HG02571 (cell line): Measurements from ENCODE around the gene LAMB1.
"Not testable (repeated sequence)": the region's sequence is repeated elsewhere in the genome, so short reads cannot be mapped to it uniquely, and the experiment has no call there.

Experiments used
- ATAC-seq: cut with Tn5 transposase; IDR thresholded peaks from one replicate; pipeline ENCODE4 v1.9.1; 2021; ENCODE audit warnings: mild to moderate bottlenecking, moderate library complexity; ENCODE audit not compliant: unreplicated experiment

Gene LAMB1

GRCh38 chr7:108002726-108003598 lies at the start of gene LAMB1:
TSS of gene LAMB1 (minus strand) at chr7:108003161. CDS start at chr7:108002885, 276 bp downstream.
- ATAC-seq: no peak

DNA sequence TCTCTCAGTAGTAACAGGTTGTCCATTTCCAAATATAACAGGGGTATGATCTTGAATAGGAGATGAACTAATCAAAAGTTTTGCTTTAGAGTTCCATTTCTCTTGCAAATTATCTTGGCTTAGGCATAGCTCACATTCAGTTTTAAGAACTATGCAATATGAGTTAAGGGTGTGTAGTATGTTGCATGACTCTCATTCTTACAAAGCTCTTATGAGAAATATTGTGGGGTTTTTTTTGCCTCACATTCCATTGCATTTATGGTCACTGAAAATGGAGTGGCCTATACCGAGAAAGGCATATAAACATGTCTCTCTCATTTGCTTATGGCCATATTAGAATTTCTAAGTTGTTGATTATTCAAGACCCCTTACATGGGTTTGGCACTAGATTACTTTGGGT lies 48.5 kb upstream of the LAMB1 start:
- ATAC-seq: no peak

GRCh38 chr7:108049962-108050361 lies 47.0 kb upstream of the LAMB1 start:
- ATAC-seq: no peak

GRCh38 chr7:108048422-108048821 lies 45.5 kb upstream of the LAMB1 start:
- ATAC-seq: no peak

DNA sequence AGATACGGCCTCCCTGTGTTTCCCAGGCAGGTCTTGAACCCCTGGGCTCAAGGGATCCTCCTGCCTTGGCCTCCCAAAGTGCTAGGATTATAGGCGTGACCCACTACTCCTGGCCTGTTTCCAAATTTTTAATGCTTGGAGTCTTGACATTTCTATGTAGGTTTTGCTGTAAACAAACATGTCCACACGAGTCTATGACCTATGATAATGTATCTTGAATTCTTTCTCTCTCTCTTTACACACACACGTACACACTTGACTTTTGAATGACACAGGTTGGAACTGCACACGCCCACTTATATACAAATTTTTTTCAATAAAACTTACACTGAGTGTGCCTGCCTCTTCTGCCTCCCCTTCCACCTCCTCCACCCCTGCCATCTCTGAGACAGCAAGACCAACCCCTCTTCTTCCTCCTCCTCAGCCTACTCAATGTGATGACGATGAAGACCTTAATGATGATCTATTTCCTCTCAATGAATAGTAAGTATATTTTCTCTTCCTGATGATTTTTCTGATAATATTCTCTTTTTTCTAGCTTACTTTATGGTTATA lies 44.1 kb upstream of the LAMB1 start:
- ATAC-seq: no peak

DNA sequence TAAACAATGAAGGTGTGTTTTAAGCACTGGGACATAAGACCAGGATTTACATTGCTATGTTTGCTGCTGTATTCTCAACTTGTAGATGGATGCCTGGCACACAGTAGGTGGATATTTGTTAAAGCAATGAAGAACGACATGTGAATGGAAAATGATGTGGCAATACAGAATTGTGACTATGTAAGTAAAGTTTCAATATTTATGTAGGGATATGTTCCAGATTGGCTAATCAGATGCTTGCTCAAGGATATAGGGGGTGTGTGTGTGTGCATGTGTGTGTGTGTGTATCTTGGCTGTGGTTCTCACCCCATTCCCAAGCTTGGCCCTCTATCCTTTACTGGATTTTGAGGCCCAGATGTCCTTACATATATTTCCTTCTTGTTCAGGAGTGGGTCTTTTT lies 42.7 kb upstream of the LAMB1 start:
- no peak for ATAC-seq

DNA sequence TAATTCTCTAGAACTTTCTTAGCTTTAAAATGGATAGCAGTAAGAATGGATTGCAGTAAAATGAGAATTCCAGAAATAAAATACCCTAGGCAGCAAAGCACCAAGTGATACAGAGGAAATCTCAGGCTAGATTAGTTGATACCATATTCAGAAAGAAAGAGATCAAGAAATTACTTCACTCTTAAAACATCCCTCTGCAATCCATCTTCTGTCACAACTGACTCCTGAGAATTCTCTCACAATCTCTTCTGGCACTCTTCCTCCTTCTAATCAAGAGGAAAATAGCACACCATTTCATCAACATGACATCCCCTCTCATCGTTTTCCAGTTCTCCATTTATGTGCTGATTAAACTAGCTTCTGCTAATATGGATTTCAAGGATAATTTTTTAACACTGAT lies 42.2 kb upstream of the LAMB1 start:
- ATAC-seq: no peak

DNA sequence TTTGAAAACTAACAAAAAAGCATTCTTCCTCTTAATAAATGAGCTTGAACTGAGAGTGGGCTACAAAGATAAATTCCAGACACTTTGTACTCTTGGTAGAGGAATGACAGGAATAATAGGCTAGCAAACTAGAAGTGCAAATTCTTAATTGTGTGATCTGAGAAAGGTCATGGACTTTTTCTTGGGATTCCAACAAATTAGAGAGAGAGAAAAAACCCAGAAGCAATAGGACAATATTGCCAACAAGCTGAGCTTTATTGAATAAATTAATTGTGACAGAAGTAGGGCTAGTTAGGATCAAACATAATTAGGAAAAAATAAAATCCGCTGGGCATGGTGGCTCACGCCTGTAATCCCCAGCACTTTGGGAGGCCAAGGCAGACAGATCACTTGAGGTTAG lies 41.4 kb upstream of the LAMB1 start:
- ATAC-seq: no peak

GRCh38 chr7:108038986-108039385 lies 36.0 kb upstream of the LAMB1 start:
- no peak for ATAC-seq

- no peak for ATAC-seq
These were observed 34.8 kb upstream of the LAMB1 start for GRCh38 chr7:108037741-108038140.

DNA sequence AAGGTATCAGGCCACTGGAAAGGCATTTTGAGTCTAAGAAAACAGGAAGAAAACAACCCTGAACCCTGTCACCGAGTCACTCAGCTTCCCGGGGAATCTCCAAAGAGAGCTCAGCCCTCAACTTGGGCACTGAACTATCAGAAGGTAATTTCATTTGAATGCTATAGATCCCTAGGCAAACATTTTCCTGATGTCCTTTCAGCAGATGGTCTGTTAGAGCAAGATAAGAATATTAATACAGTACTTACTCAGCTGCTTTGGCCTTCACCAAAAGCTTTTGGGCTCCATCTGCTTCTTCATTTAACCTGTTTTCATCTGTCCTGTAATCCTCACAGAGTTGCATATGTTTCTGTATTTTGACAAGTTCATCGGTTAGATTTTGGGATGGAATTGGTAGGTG lies 34.2 kb upstream of the LAMB1 start:
- ATAC-seq: no peak

DNA sequence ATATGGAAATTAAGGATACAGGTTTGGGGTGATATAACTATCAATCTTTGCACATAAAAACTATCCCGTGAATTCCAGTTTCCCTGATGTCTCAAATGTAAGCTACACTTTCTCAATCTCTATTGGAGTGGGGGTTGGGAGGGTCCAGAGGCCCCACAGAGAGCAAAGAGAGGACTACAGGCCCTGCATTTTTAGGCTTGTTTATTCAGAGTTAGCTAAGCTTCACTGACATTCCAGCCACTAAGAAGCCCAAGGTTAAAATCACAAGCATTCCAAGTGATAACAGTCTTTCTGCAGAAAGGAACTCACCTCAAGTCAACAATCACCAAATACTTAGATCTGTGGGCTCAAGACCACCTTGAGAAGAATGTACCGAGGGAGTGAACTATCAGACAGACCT lies 31.6 kb upstream of the LAMB1 start:
- ATAC-seq: no peak

GRCh38 chr7:108033776-108034497 lies 31.0 kb upstream of the LAMB1 start:
- ATAC-seq: no peak

DNA sequence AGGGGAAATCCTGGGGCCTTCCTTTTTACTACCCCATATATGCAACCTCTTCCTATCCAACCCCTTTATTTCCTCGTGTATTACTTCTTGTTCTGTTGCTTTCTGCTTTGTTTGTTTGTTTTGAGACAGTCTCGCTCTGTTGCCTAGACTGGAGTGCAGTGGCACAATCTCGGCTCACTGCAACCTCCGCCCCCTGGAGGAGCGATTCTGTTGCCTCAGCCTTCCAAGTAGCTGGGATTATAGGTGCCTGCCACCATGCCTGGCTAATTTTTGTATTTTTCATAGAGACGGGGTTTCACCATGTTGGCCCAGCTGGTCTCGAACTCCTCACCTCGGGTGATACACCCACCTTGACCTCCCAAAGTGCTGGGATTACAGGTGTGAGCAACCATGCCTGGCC lies 30.3 kb upstream of the LAMB1 start:
- ATAC-seq: not testable (repeated sequence)

GRCh38 chr7:108030516-108030915 lies 27.6 kb upstream of the LAMB1 start:
- no peak for ATAC-seq

GRCh38 chr7:108029034-108029433 lies 26.1 kb upstream of the LAMB1 start:
- ATAC-seq: no peak

DNA sequence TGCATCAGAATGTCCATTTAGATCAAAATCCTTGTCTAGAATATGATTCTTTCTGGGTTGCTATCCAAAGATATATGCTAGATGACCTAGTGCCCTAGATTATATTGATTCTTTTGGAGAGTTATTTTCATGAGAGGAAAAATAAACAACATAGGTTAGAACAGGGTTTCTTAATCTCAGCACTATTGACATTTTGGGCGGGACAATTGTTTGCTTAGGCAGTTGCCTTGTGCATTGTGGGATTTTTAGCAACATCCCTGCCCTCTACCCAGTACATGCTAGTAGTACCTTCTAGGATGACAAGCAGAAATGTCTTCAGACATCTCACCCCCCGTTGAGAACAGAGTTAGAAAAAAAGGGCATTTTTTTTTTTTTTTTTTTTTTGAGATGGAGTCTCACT lies 25.1 kb upstream of the LAMB1 start:
- no peak for ATAC-seq

GRCh38 chr7:108027239-108027638 lies 24.3 kb upstream of the LAMB1 start:
- ATAC-seq: no peak

DNA sequence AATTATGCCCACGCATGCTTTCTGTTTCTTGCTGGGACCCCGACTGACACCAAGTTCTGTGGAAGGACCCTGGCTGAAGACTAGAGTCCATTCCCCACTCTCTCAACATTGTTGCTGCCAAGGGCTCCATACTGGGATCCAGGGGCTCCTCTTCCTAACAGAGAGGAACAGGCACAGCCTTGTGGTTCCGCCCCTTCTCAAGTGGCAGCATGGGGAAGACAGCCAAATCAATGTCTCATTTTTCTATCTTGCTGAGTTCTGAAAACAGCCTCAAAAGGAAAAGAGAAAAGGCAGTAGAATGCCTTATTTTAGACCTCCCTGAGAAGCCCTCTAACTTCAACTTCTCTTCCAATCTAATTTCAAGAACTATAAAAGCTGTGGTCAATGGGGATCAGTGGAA lies 23.7 kb upstream of the LAMB1 start:
- ATAC-seq: no peak

- ATAC-seq: no peak
These were observed 23.2 kb upstream of the LAMB1 start for GRCh38 chr7:108026116-108026515.

DNA sequence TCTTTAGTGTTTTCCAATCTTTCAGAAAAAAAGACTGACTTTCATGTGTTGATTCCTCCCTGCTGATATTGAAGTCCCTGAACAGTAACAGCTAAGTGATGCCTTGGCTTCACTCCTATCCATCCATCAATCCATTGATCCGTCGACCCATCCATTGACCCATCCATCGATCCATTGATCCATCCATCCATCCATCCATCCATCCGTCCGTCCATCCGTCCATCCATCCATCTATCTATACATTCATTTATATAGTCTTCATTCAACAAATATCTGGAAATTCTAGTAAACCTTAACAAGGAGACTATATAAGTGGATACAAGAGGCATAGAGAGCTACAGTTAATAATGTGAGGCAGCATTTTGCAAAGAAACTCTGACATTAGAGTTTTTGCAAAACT lies 21.6 kb upstream of the LAMB1 start:
- no peak for ATAC-seq

GRCh38 chr7:108020585-108020984 lies 17.6 kb upstream of the LAMB1 start:
- no peak for ATAC-seq
